IgD-negative memory B cell (primary cell): ENCODE data around the gene ZNF680. TPM values are rescaled to one million over a fixed set of nuclear protein-coding genes. Genes with fewer than 3 reads are reported as not detected.
A peak's percentile ranks its signal among the peaks of the same experiment; 100 is the strongest.

Source experiments
- H3K27ac Mint-ChIP-seq, 3 donors: one replicate each; pipeline ENCODE4 v1.8.0; 2020 to 2022; ENCODE audit warnings: mild to moderate bottlenecking in 3 of 3, mixed read lengths in 3 of 3, moderate library complexity in 1 of 3
- H3K27me3 Mint-ChIP-seq: one replicate; pipeline ENCODE4 v1.8.0; 2021; ENCODE audit warnings: mixed read lengths
- H3K36me3 Mint-ChIP-seq: one replicate; pipeline ENCODE4 v1.8.0; 2020; ENCODE audit warnings: mild to moderate bottlenecking, mixed read lengths
- H3K4me1 Mint-ChIP-seq, 3 donors: one replicate each; pipeline ENCODE4 v1.8.0; 2020 to 2022; ENCODE audit warnings: mixed read lengths in 3 of 3, mild to moderate bottlenecking in 1 of 3
- H3K4me3 Mint-ChIP-seq, 4 donors: one replicate each; pipeline ENCODE4 v1.8.0; 2020 to 2022; ENCODE audit warnings: mild to moderate bottlenecking in 4 of 4, mixed read lengths in 4 of 4, moderate library complexity in 3 of 4
- H3K9me3 Mint-ChIP-seq, 3 donors: one replicate each; pipeline ENCODE4 v1.8.0; 2020 to 2021; ENCODE audit warnings: mixed read lengths in 3 of 3, mild to moderate bottlenecking in 1 of 3
- polyA plus RNA-seq: library from polyadenylated mRNA; unstranded; fragments of 300-500 nt; fragmentation: Illumina TruSeq; gene quantifications from one replicate; pipeline ENCODE4 v1.2.3, GENCODE V29; 2021

Gene ZNF680
- polyA plus RNA-seq, 1 donor from 2014 or later = 10.4 TPM

GRCh38 chr7:64521409-64521984 lies 41.4 kb downstream of the ZNF680 start:
- peaks cover 20 to 54% (median 37%) of the 10 kb centered on the region in 3 donors for H3K9me3 Mint-ChIP-seq
- H3K27me3 Mint-ChIP-seq = no peaks in the 10 kb centered on the region
- H3K4me1 Mint-ChIP-seq = peaks cover 0 to 2% (median 1%) of the 10 kb centered on the region in 3 donors
- no peak overlapping the region for H3K27ac Mint-ChIP-seq
- peaks cover 38% of the 10 kb centered on the region for H3K36me3 Mint-ChIP-seq
- H3K4me3 Mint-ChIP-seq = peak overlapping the region in 1 of 4 donors; percentile 37

GRCh38 chr7:64516451-64516850 lies 46.4 kb downstream of the ZNF680 start:
- peaks cover 0 to 2% (median 1%) of the 10 kb centered on the region in 3 donors for H3K4me1 Mint-ChIP-seq
- no peak overlapping the region for H3K4me3 Mint-ChIP-seq
- H3K27ac Mint-ChIP-seq = no peak overlapping the region
- no peaks in the 10 kb centered on the region for H3K27me3 Mint-ChIP-seq
- H3K9me3 Mint-ChIP-seq = peaks cover 19 to 45% (median 45%) of the 10 kb centered on the region in 3 donors
- peaks cover 32% of the 10 kb centered on the region for H3K36me3 Mint-ChIP-seq

- H3K27me3 Mint-ChIP-seq = no peaks in the 10 kb centered on the region
- H3K36me3 Mint-ChIP-seq = peaks cover 26% of the 10 kb centered on the region
- peak overlapping the region in 2 of 4 donors; percentile 33 to 41 for H3K4me3 Mint-ChIP-seq
- H3K9me3 Mint-ChIP-seq = peaks cover 19 to 39% (median 38%) of the 10 kb centered on the region in 3 donors
- H3K27ac Mint-ChIP-seq = no peak overlapping the region
- peaks cover 0 to 2% (median 1%) of the 10 kb centered on the region in 3 donors for H3K4me1 Mint-ChIP-seq
These were observed 47.1 kb downstream of the ZNF680 start for GRCh38 chr7:64515781-64516180.

GRCh38 chr7:64515330-64515729 lies 47.5 kb downstream of the ZNF680 start:
- H3K27ac Mint-ChIP-seq = no peak overlapping the region
- H3K4me1 Mint-ChIP-seq = peaks cover 0 to 2% (median 1%) of the 10 kb centered on the region in 3 donors
- peak overlapping the region in 2 of 4 donors; percentile 47 to 55 for H3K4me3 Mint-ChIP-seq
- peaks cover 19 to 39% (median 37%) of the 10 kb centered on the region in 3 donors for H3K9me3 Mint-ChIP-seq
- H3K36me3 Mint-ChIP-seq = peaks cover 26% of the 10 kb centered on the region
- no peaks in the 10 kb centered on the region for H3K27me3 Mint-ChIP-seq

- Mint-ChIP-seq H3K9me3 (peaks cover 2 to 25% (median 24%) of the 10 kb centered on the region in 3 donors), H3K36me3 (peaks cover 4% of the 10 kb centered on the region), H3K4me3 (no peak overlapping the region), H3K27ac (no peak overlapping the region), H3K4me1 (no peaks in the 10 kb centered on the region), H3K27me3 (no peaks in the 10 kb centered on the region)
These were observed 53.3 kb downstream of the ZNF680 start for GRCh38 chr7:64509583-64509982.

- H3K4me1 Mint-ChIP-seq = no peaks in the 10 kb centered on the region
- H3K27ac Mint-ChIP-seq = no peak overlapping the region
- peaks cover 12 to 47% (median 29%) of the 10 kb centered on the region in 3 donors for H3K9me3 Mint-ChIP-seq
- no peak overlapping the region for H3K4me3 Mint-ChIP-seq
- H3K36me3 Mint-ChIP-seq = peaks cover 5% of the 10 kb centered on the region
- no peaks in the 10 kb centered on the region for H3K27me3 Mint-ChIP-seq
These were observed 58.2 kb downstream of the ZNF680 start for GRCh38 chr7:64504581-64505120.

- Mint-ChIP-seq H3K27me3 (no peaks in the 10 kb centered on the region), H3K27ac (no peak overlapping the region), H3K4me3 (no peak overlapping the region), H3K9me3 (peaks cover 11 to 25% (median 20%) of the 10 kb centered on the region in 3 donors), H3K36me3 (peaks cover 3% of the 10 kb centered on the region), H3K4me1 (no peaks in the 10 kb centered on the region)
These were observed 64.6 kb downstream of the ZNF680 start for GRCh38 chr7:64498270-64498669.

GRCh38 chr7:64494912-64495461 lies 67.9 kb downstream of the ZNF680 start:
- peaks cover 6 to 12% (median 10%) of the 10 kb centered on the region in 3 donors for H3K9me3 Mint-ChIP-seq
- no peaks in the 10 kb centered on the region for H3K27me3 Mint-ChIP-seq

GRCh38 chr7:64485623-64486022 lies 77.2 kb downstream of the ZNF680 start:
- H3K36me3 Mint-ChIP-seq = peaks cover 4% of the 10 kb centered on the region
- H3K4me3 Mint-ChIP-seq = no peak overlapping the region
- H3K9me3 Mint-ChIP-seq = peaks cover 7 to 20% (median 13%) of the 10 kb centered on the region in 3 donors
- no peaks in the 10 kb centered on the region for H3K4me1 Mint-ChIP-seq
- no peak overlapping the region for H3K27ac Mint-ChIP-seq
- no peaks in the 10 kb centered on the region for H3K27me3 Mint-ChIP-seq

More at GRCh38 chr7:64494912-64495461, 67.9 kb downstream of the ZNF680 start:
- Mint-ChIP-seq H3K27ac (no peak overlapping the region), H3K4me3 (no peak overlapping the region), H3K4me1 (no peaks in the 10 kb centered on the region), H3K36me3 (no peaks in the 10 kb centered on the region)

Other genes starting within 250 kb of the ZNF680 start
- gene ZNF736, start 249.1 kb downstream of the ZNF680 start, polyA plus RNA-seq = 4.6 TPM
- 15.3 TPM for gene ZNF107, start 103.1 kb upstream of the ZNF680 start, polyA plus RNA-seq
- 16.0 TPM for gene ZNF138, start 231.4 kb upstream of the ZNF680 start, polyA plus RNA-seq